Measurements from ENCODE around the gene RYR1.

The RYR1 gene

GRCh38 chr19:38534574-38534973, 101.1 kb downstream of the RYR1 start:
- Histone ChIP-seq H3K4me2 (ENCODE audit: low read depth, low read length, poor library complexity, severe bottlenecking) (no peak overlapping the region), H2AFZ (ENCODE audit: low read length) (no peak overlapping the region), H3K4me1 (ENCODE audit: insufficient read depth, low read length, poor library complexity, severe bottlenecking) (peaks cover 9% of the 10 kb centered on the region), H3K9ac (ENCODE audit: low read depth, low read length, poor library complexity, severe bottlenecking) (no peak overlapping the region), H3K9me2 (replicated peaks; ENCODE audit: low read depth, low read length) (no peaks in the 10 kb centered on the region), H3K27me3 (ENCODE audit: insufficient read depth, low read length, poor library complexity, severe bottlenecking) (no peaks in the 10 kb centered on the region), H4K20me1 (ENCODE audit: insufficient read depth, low read length, poor library complexity, severe bottlenecking) (no peaks in the 10 kb centered on the region), H3K36me3 (ENCODE audit: insufficient read depth, low read length) (no peaks in the 10 kb centered on the region), H3K79me2 (ENCODE audit: insufficient read depth, low read length) (no peaks in the 10 kb centered on the region), H3F3A (ENCODE audit: low read depth) (no peaks in the 10 kb centered on the region), H3K9me3 (ENCODE audit: insufficient read depth, low read depth, low read length) (peaks cover 3% of the 10 kb centered on the region; the same call in 1 of the 2 replicates), H3K4me3 (ENCODE audit: low read length, poor library complexity, severe bottlenecking) (no peak overlapping the region)
- TF ChIP-seq, protein P1, sequence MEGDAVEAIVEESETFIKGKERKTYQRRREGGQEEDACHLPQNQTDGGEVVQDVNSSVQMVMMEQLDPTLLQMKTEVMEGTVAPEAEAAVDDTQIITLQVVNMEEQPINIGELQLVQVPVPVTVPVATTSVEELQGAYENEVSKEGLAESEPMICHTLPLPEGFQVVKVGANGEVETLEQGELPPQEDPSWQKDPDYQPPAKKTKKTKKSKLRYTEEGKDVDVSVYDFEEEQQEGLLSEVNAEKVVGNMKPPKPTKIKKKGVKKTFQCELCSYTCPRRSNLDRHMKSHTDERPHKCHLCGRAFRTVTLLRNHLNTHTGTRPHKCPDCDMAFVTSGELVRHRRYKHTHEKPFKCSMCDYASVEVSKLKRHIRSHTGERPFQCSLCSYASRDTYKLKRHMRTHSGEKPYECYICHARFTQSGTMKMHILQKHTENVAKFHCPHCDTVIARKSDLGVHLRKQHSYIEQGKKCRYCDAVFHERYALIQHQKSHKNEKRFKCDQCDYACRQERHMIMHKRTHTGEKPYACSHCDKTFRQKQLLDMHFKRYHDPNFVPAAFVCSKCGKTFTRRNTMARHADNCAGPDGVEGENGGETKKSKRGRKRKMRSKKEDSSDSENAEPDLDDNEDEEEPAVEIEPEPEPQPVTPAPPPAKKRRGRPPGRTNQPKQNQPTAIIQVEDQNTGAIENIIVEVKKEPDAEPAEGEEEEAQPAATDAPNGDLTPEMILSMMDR (conservative IDR thresholded peaks at IDR 0.05; ENCODE audit: low read length), result no peak
- no peak for TF ChIP-seq EZH2phosphoT487 (IDR thresholded peaks at IDR 0.05; ENCODE audit: borderline replicate concordance)

DNA sequence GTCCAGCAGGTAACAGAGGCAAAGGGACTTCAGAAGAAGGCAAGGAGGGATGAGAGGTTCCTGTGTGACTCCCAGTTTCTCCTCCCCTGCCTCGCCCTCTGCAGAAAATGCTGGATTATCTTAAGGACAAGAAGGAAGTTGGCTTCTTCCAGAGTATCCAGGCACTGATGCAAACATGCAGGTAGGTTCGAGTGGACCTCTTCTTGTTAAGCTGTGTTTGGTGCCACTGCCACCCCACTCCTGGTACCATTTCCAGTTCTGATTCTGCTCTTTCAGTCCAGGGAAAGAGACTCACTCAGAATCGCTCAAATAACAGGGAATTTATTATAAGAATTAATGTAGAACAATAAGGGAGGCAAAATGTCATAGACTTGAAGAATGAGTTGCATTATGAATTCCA, 101.7 kb downstream of the RYR1 start:
- H3K4me2 ChIP-seq (ENCODE audit: low read depth, low read length, poor library complexity, severe bottlenecking), result no peak overlapping the region
- H2AFZ ChIP-seq (ENCODE audit: low read length), result no peak overlapping the region
- no peaks in the 10 kb centered on the region for H3K9me2 ChIP-seq (replicated peaks; ENCODE audit: low read depth, low read length)
- H3K4me1 ChIP-seq (ENCODE audit: insufficient read depth, low read length, poor library complexity, severe bottlenecking), result peaks cover 9% of the 10 kb centered on the region
- no peaks in the 10 kb centered on the region for H3K27me3 ChIP-seq (ENCODE audit: insufficient read depth, low read length, poor library complexity, severe bottlenecking)
- no peaks in the 10 kb centered on the region for H3F3A ChIP-seq (ENCODE audit: low read depth)
- H3K36me3 ChIP-seq (ENCODE audit: insufficient read depth, low read length), result no peaks in the 10 kb centered on the region
- H4K20me1 ChIP-seq (ENCODE audit: insufficient read depth, low read length, poor library complexity, severe bottlenecking), result no peaks in the 10 kb centered on the region
- TF ChIP-seq, protein P1 (conservative IDR thresholded peaks at IDR 0.05; ENCODE audit: low read length), result no peak
- no peak for TF ChIP-seq EZH2phosphoT487 (IDR thresholded peaks at IDR 0.05; ENCODE audit: borderline replicate concordance)
- no peak overlapping the region for H3K4me3 ChIP-seq (ENCODE audit: low read length, poor library complexity, severe bottlenecking)
- no peaks in the 10 kb centered on the region for H3K79me2 ChIP-seq (ENCODE audit: insufficient read depth, low read length)
- peaks cover 3% of the 10 kb centered on the region; the same call in 1 of the 2 replicates for H3K9me3 ChIP-seq (ENCODE audit: insufficient read depth, low read depth, low read length)
- H3K9ac ChIP-seq (ENCODE audit: low read depth, low read length, poor library complexity, severe bottlenecking), result no peak overlapping the region

DNA sequence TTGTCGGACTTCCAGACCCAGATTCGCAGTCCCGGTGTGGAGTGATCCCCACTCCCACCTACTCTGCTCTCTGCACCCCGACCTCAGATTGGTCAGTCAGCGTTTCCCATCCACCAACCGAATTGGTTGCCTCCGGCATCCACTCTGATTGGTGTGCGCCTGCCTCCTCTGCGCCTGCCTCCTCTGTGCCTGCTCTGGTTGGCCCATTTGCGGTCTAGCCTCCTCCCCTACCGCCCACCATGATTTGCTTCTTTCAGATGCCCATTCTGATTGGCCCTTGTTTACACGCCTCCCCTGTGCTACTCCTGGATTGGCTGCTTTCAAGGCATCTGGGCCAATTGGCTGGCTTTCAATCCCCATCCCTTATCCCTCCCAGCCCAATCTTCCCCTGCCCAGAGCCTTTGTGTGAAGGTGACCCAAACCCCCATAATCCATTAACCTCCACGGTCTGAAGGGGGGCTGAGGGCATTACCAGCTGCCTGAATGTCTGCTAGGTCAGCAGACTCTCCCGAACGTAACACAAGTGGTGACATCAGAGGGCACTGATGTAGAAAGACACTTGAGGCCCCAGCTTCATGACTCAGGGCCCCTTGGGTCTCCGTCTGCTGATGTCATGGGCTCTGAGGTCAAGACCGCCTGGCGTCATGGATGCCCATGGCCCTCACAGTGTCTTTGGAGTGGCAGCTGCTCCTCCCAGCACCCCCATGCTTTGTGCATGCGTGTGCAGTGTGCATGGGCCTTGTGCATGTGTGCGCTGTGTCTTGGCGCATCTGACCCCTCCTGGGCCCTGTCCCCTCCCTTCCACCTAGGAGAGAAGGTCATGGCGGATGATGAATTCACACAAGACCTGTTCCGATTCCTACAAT, 103.8 kb downstream of the RYR1 start:
- Histone ChIP-seq H3F3A (ENCODE audit: low read depth) (no peaks in the 10 kb centered on the region), H3K9ac (ENCODE audit: low read depth, low read length, poor library complexity, severe bottlenecking) (no peak overlapping the region), H3K4me3 (ENCODE audit: low read length, poor library complexity, severe bottlenecking) (no peak overlapping the region), H3K4me2 (ENCODE audit: low read depth, low read length, poor library complexity, severe bottlenecking) (no peak overlapping the region), H3K9me3 (ENCODE audit: insufficient read depth, low read depth, low read length) (peaks cover 3% of the 10 kb centered on the region; the same call in 1 of the 2 replicates), H4K20me1 (ENCODE audit: insufficient read depth, low read length, poor library complexity, severe bottlenecking) (no peaks in the 10 kb centered on the region), H3K4me1 (ENCODE audit: insufficient read depth, low read length, poor library complexity, severe bottlenecking) (peaks cover 9% of the 10 kb centered on the region), H3K79me2 (ENCODE audit: insufficient read depth, low read length) (no peaks in the 10 kb centered on the region), H3K9me2 (replicated peaks; ENCODE audit: low read depth, low read length) (no peaks in the 10 kb centered on the region), H2AFZ (ENCODE audit: low read length) (no peak overlapping the region), H3K27me3 (ENCODE audit: insufficient read depth, low read length, poor library complexity, severe bottlenecking) (no peaks in the 10 kb centered on the region), H3K36me3 (ENCODE audit: insufficient read depth, low read length) (no peaks in the 10 kb centered on the region)
- TF ChIP-seq, protein P1 (conservative IDR thresholded peaks at IDR 0.05; ENCODE audit: low read length), result no peak
- TF ChIP-seq EZH2phosphoT487 (IDR thresholded peaks at IDR 0.05; ENCODE audit: borderline replicate concordance), result no peak

Data from Loucy (cell line).